Suprapubic skin (tissue), 4 donors: ENCODE data around the gene LCORL. TPM values are rescaled to one million over a fixed set of nuclear protein-coding genes. Genes with fewer than 3 reads are reported as not detected.

Experiments
- DNase-seq, 2 donors: peaks; one replicate each; pipeline ENCODE4 v3.0.0-alpha.2; 2019; ENCODE audit warnings: low spot score in 2 of 2
- H3K27ac ChIP-seq: fragments of 200-600 bp; sonication (generic); one replicate; pipeline ENCODE4 v1.5.1; 2019
- H3K27me3 ChIP-seq: fragments of 200-600 bp; sonication (generic); one replicate; pipeline ENCODE4 v1.5.1; 2019
- H3K36me3 ChIP-seq: fragments of 200-600 bp; sonication (generic); one replicate; pipeline ENCODE4 v1.5.1; 2019
- H3K4me1 ChIP-seq: fragments of 200-600 bp; sonication (generic); one replicate; pipeline ENCODE4 v1.5.1; 2019
- H3K4me3 ChIP-seq: fragments of 200-600 bp; sonication (generic); one replicate; pipeline ENCODE4 v1.5.1; 2019; ENCODE audit warnings: mild to moderate bottlenecking
- H3K9me3 ChIP-seq: fragments of 200-600 bp; sonication (generic); one replicate; pipeline ENCODE4 v1.5.1; 2019
- EP300 ChIP-seq: sonication (generic); formaldehyde crosslinking; IDR thresholded peaks from one replicate; pipeline ENCODE4 v1.6.1; 2017; ENCODE audit warnings: antibody characterized with exemption
- POLR2A ChIP-seq, 2 donors: fragments of 450-650 bp; IDR thresholded peaks; one replicate each; pipeline ENCODE4 v1.6.1; 2017; ENCODE audit warnings: antibody characterized with exemption in 2 of 2, mild to moderate bottlenecking in 2 of 2, moderate library complexity in 2 of 2
- POLR2AphosphoS5 ChIP-seq, 3 donors: sonication (generic); formaldehyde crosslinking; IDR thresholded peaks; one replicate each; pipeline ENCODE4 v1.6.1; 2017; ENCODE audit warnings: antibody characterized with exemption in 3 of 3
- WGBS: methylation state at CpG from one replicate; pipeline ENCODE4 v1.1.5; 2018; 5-methylcytosine and 5-hydroxymethylcytosine counted together
- total RNA-seq, 4 donors: library from RNA; depleted of rRNA; stranded (reverse); fragments of >200 nt; gene quantifications; one replicate each; pipeline ENCODE4 v1.1.0, GENCODE V29; 2016
- TF ChIP-seq, protein P1 (sequence below), 2 donors: fragments of 200-600 bp in 1 of 2; fragments of 450-650 bp in 1 of 2; sonication (generic) in 1 of 2; IDR thresholded peaks; one replicate each; pipeline ENCODE4 v1.5.1; 2016 to 2019; ENCODE audit warnings: antibody characterized with exemption in 2 of 2, mild to moderate bottlenecking in 1 of 2, moderate library complexity in 1 of 2

Gene LCORL
- total RNA-seq: 10 to 100 TPM; 14.9 to 26.4 (median 19.6) TPM

- peak; percentile 95 to 96 for DNase-seq
- peak within 1 kb of the TSS; percentile 93 for H3K4me3 ChIP-seq
- no peaks in the 10 kb centered on the region for H3K36me3 ChIP-seq
- peak within 1 kb of the TSS; percentile 95 for H3K27ac ChIP-seq
- 0% methylated on average over 52 of the region's 71 CpGs for WGBS
- TF ChIP-seq POLR2A (IDR thresholded peaks at IDR 0.05): peak in 1 of 2 donors; percentile 26
- no peak for TF ChIP-seq EP300
- no peaks in the 10 kb centered on the region for H3K27me3 ChIP-seq
- no peaks in the 10 kb centered on the region for H3K9me3 ChIP-seq
- peaks cover 20% of the 10 kb centered on the region for H3K4me1 ChIP-seq
These were observed at the start of gene LCORL for GRCh38 chr4:18021720-18022571. LCORL (minus strand) TSS chr4:18021755; CDS start chr4:18021751, 4 bp downstream.

DNA sequence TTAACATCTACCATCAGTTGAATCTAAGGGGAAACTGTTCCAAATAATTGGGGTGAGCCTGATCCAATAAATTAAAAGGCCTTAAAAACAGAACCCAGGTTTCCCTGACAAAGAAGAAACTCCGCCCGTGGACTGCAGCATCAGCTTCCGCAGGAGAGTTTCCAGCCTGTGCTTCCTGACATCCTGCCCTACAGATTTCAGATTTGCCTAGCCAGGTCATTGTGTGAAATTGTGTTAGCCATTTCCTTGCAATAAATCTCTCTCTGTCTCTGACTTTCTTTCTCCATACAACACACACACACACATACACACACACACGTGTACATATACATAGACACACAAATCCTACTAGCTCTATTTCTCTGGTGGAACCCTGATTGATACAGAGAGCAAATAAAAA lies 48.3 kb upstream of the LCORL start:
- Histone ChIP-seq H3K27ac (no peak overlapping the region), H3K4me1 (no peaks in the 10 kb centered on the region), H3K9me3 (no peaks in the 10 kb centered on the region), H3K36me3 (no peaks in the 10 kb centered on the region), H3K27me3 (no peaks in the 10 kb centered on the region), H3K4me3 (no peak overlapping the region)
- TF ChIP-seq, protein P1, sequence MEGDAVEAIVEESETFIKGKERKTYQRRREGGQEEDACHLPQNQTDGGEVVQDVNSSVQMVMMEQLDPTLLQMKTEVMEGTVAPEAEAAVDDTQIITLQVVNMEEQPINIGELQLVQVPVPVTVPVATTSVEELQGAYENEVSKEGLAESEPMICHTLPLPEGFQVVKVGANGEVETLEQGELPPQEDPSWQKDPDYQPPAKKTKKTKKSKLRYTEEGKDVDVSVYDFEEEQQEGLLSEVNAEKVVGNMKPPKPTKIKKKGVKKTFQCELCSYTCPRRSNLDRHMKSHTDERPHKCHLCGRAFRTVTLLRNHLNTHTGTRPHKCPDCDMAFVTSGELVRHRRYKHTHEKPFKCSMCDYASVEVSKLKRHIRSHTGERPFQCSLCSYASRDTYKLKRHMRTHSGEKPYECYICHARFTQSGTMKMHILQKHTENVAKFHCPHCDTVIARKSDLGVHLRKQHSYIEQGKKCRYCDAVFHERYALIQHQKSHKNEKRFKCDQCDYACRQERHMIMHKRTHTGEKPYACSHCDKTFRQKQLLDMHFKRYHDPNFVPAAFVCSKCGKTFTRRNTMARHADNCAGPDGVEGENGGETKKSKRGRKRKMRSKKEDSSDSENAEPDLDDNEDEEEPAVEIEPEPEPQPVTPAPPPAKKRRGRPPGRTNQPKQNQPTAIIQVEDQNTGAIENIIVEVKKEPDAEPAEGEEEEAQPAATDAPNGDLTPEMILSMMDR (IDR thresholded peaks at IDR 0.05): no peak
- no peak for TF ChIP-seq POLR2A (IDR thresholded peaks at IDR 0.05)
- TF ChIP-seq POLR2AphosphoS5 (IDR thresholded peaks at IDR 0.05): no peak
- no peak for TF ChIP-seq EP300
- DNase-seq: no peak
- WGBS: 83% methylated on average over 4 of the region's 4 CpGs

DNA sequence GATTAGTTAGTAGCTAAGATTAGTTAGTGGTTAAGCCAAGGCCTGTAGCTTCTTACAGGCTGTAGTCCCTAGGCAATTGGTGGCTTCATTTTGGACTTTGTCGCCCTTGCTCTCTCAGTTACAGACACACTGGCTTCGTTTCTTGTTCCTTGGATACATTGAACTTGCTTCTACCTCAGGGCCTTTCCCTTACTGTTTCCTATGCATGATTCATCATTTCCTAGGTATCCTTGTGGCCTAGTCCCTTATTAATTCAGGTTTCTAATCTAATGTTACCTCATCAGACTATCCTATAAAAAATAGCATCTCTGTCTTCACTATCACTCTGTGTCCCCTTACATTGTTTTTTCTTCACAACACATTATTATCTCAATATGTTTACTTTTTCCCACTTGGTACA lies 45.5 kb upstream of the LCORL start:
- WGBS: 87% methylated on average over 2 of the region's 2 CpGs
- Histone ChIP-seq H3K4me3 (no peak overlapping the region), H3K4me1 (no peaks in the 10 kb centered on the region), H3K36me3 (no peaks in the 10 kb centered on the region), H3K27ac (no peak overlapping the region), H3K27me3 (no peaks in the 10 kb centered on the region), H3K9me3 (peaks cover 3% of the 10 kb centered on the region)
- no peak for TF ChIP-seq EP300
- TF ChIP-seq POLR2A (IDR thresholded peaks at IDR 0.05): no peak
- no peak for TF ChIP-seq POLR2AphosphoS5 (IDR thresholded peaks at IDR 0.05)
- TF ChIP-seq, protein P1 (IDR thresholded peaks at IDR 0.05): no peak
- DNase-seq: no peak

- Histone ChIP-seq H3K27me3 (no peaks in the 10 kb centered on the region), H3K36me3 (no peaks in the 10 kb centered on the region), H3K4me3 (no peak overlapping the region), H3K9me3 (peaks cover 3% of the 10 kb centered on the region), H3K4me1 (no peaks in the 10 kb centered on the region), H3K27ac (no peak overlapping the region)
- no peak for DNase-seq
- TF ChIP-seq, protein P1 (IDR thresholded peaks at IDR 0.05): no peak
- TF ChIP-seq EP300: no peak
- TF ChIP-seq POLR2AphosphoS5 (IDR thresholded peaks at IDR 0.05): no peak
- no peak for TF ChIP-seq POLR2A (IDR thresholded peaks at IDR 0.05)
These were observed 41.5 kb upstream of the LCORL start for GRCh38 chr4:18063079-18063478.

DNA sequence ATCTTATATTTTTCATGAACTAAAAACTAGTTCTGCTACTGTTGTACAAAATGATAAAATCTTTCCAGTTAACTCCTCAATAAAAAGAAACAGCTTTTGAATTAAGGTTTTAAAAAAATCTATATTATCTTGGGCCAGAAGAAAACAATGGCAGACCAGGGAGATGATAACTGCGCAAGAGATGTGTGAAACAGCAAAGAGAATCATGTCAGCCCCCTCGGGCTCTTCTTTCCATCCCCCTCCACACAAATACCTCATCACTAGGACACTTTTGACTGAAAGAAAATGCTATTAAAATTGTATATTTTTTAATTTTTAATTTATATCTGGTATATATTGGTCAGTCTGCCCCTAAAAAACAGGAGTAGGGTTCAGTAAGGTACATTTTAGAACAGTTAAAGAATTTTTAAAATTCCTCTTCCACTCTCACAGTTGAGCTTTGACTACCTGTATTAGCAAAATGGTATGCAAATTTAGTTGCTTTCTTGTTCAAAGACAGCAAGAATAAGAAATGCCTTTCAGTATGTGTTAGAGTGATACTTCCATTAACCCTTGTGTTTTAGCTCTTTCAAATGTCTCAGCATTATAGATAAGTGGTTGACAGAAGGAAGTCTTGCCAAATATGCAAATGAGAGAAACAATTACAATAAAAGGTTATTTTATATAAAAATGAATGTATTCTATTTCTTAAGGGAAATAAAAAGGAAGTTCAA lies 36.4 kb upstream of the LCORL start:
- TF ChIP-seq EP300 (no peak), POLR2A (IDR thresholded peaks at IDR 0.05) (no peak), POLR2AphosphoS5 (IDR thresholded peaks at IDR 0.05) (no peak)
- TF ChIP-seq, protein P1 (IDR thresholded peaks at IDR 0.05): no peak

More for the DNA sequence above, 36.4 kb upstream of the LCORL start:
- 83% methylated on average over 2 of the region's 2 CpGs for WGBS
- Histone ChIP-seq H3K27ac (no peak overlapping the region), H3K36me3 (no peaks in the 10 kb centered on the region), H3K4me1 (no peaks in the 10 kb centered on the region), H3K4me3 (peak overlapping the region; percentile 23), H3K27me3 (no peaks in the 10 kb centered on the region), H3K9me3 (peaks cover 1% of the 10 kb centered on the region)
- DNase-seq: no peak
